ENCODE data around the gene SRRM4.
"Not testable (repeated sequence)": the region's sequence is repeated elsewhere in the genome, so short reads cannot be mapped to it uniquely, and the experiment has no call there.

The SRRM4 gene

DNA sequence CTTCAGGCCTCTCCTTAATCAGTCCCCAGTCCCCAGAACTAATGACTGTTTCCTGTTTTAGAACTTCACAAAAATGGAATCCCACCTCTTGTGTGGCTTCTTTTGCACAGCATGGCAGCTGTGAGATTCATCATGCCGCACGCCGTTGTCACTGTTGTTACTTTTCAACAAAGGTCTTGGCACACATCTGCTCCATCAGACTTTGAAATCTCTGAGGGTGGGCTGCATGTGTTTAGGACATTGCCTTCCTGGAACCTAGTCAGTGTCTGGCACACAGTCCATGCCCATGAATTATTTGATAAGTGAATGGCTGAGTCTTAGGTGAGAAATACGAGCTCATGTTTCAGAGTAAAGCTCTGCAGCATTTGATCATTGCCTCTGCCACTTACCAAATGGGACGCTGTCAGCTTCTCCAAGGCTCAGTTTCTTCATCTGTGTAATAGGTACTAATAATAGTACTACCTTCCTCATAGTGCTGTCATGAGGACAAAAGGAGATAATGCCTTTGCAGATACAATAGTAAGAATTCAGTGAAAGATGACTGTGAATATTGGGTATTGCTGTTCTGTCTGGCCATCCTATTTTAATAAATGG lies 90.4 kb downstream of the SRRM4 start:
- no peak for DNase-seq

GRCh38 chr12:119072440-119072839 lies 91.1 kb downstream of the SRRM4 start:
- no peak for DNase-seq

DNA sequence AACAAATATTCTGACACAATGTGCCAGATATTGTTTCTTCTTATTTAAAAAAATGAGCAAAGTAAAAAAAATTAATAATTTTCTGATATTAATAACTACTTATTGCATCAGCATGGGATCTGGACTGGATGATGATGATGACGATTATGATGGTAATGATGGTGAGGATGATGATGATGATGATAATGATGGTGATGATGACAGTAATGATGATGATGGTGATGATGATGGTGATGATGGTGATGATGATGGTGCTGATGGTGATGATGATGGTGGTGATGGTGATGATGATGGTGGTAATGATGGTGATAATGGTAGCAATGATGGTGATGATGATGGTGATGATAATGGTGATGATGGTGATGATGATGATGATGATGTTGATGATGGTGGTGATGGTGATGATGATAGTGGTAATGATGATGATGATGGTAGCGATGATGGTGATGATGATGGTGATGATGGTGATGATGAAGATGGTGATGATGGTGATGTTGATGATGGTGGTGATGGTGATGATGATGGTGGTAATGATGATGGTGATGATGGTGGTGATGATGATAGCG lies 94.0 kb downstream of the SRRM4 start:
- no peak for DNase-seq

GRCh38 chr12:119075918-119076317 lies 94.6 kb downstream of the SRRM4 start:
- DNase-seq, result no peak

- DNase-seq, result no peak
These were observed 98.2 kb downstream of the SRRM4 start for GRCh38 chr12:119079530-119079929.

- no peak for DNase-seq
These were observed 100.7 kb downstream of the SRRM4 start for GRCh38 chr12:119082016-119082415.

GRCh38 chr12:119082496-119082895 lies 101.2 kb downstream of the SRRM4 start:
- no peak for DNase-seq

DNA sequence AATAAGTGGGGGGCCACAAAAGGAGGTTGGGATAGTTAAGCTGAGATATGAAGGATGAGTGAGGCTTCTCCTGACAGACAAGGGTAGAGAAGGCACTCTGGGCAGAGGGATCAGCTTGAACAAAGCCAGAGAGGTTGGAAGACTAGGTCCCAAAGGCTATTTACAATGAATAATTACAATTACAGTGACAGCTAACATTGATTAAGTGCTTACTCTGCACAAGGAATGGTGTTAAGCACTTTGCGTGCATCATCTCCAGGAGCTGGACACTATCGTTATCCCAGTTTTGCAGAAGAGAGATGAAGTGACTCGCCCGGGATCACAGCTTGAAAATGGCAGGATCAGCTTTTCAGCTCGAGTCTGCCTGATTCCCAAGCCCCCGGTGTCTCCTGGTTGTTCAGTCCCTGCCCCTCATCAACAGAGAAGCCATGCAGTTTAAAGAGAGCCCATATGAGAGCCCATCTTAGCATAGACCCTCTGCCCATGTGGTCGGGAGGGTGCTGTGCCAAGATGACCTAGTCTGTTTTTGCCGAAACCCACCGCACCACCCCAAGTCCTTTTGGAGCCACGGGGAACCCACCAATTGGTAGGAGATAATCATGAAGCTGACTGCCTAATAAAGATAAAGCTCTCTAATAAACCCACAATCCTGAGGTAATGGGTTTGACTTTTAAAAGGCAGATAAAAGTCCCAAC lies 107.5 kb downstream of the SRRM4 start:
- DNase-seq, result no peak

DNA sequence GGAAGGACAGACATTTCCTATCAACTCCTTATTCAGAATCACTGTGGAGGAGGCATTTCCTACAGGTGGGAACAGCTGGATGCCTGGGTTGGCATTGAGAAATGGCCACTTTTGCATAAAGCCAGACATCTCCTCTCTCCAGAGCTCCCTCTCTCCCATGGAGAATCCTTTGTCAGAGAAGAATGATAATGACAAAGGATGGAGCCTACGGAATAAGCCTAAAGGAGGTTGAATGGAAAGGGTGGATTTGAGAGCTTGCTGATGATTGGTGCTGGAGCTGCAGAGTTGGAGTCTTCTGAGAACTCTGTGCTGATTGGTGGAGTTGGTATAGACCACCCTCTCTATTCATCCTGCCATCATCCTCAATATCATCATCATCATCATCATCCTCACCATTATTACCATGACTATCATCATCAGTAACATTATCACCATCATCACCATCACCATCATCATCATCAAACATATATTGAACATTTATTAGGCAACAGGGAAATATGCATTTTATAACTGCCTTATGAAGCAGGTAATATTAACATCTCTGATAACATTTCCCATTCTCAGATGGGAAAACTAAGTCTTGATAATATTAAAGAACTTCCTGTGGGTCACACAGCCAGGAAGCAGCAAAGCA lies 108.2 kb downstream of the SRRM4 start:
- DNase-seq, result no peak

GRCh38 chr12:119090276-119090675 lies 108.9 kb downstream of the SRRM4 start:
- DNase-seq, result no peak

DNA sequence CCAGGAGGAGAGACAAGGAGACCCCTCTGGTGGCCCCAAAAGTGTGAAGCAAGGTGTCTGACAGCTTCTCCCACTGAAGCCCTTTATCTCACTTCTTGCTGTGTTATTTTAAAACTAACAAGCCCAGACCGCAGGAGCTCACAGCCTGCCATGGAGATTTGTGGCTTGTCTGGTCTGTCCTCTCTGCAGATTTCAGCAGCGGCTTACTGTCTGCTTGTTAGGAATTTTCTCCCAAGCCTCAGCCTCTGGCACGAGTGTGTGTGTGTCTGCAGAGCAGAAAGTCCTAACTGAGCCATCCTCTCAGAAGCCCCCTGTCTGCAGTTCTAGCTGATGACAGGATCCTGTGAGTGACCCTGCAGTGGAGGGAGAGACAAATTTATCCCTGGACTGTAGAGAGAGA lies 109.5 kb downstream of the SRRM4 start:
- DNase-seq, result no peak

DNA sequence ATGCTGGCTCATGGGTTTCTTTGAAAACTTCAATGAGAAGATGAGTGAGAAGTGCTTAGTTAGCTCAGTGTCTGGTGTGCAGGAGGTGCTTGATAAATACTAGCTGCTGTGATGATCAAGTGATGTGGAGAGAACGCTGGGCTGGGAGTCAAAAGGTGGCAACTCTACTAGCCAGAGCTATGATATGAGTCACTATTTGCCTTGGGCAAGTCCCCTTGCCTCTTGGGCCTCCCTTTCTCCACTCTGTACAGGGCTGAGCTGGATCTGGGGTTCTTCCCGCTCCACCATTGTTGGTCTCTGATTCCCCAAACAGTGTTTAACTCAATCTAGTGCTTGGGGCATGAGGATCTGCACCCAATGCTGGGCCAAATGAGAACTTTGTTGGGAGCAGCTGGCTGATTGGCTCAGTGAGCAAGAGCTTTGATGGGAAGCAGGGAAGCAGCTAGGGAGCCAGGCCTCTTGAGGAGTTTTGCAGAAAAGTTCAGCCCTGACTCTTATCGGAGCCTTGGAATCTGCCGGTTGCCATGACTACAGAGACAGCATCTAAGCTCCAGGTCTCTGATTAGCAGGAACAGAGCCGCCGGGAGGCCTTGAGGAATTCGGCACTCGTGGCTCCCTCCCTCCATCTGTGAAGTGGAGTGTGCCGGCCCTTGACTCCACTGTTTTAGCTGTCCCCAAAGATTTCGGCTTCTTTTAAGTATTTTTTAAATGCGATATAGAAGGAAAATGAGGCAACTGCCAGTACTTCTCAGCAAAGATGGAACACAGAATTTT lies 115.3 kb downstream of the SRRM4 start:
- no peak for DNase-seq

GRCh38 chr12:119100933-119101332 lies 119.6 kb downstream of the SRRM4 start:
- no peak for DNase-seq

DNA sequence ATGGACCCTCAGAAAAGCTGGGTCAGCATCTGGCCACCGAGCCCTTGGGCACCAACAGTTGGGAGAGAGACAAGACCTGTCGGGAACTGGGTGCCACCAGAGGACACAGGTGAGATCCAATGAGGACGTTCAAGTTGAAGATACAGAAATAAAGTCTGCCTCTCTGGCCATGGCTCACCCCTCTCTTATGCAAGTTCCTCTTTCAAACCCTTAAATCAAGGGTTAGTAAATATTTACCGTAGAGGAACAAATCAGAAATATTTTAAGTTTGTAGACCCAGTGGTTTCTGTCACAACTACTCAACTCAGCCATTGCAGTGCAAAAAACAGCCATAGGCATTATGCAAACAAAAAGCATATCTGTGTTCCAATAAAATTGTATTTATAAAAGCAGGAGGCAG lies 120.9 kb downstream of the SRRM4 start:
- no peak for DNase-seq

GRCh38 chr12:119102714-119103113 lies 121.4 kb downstream of the SRRM4 start:
- DNase-seq, result no peak

GRCh38 chr12:119104969-119105368 lies 123.6 kb downstream of the SRRM4 start:
- not testable (repeated sequence) for DNase-seq

DNA sequence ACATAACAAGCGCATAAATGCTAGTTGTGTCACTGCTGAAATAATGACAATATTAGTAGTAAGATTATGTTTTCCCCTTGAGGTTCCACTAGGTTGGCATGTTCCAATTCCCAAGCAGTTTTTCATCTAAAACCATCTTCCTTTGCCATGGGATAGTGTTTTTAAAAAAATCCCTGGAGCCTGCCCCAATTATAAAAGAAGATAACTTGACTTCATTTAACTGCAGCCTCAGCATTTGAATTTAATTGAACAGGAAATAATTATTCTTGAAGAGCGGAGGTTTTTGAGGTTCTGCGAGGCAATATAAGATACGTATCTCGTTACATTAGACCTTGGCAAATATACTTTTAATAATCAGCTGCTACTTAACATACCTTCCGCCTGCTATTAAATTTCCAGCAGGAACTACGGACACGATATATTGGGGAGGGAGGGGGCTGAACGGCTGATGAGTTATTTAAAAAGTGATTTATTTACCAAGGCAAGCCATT lies 132.2 kb downstream of the SRRM4 start:
- DNase-seq, result no peak

- DNase-seq, result no peak
These were observed 133.0 kb downstream of the SRRM4 start for GRCh38 chr12:119114294-119114693.

DNA sequence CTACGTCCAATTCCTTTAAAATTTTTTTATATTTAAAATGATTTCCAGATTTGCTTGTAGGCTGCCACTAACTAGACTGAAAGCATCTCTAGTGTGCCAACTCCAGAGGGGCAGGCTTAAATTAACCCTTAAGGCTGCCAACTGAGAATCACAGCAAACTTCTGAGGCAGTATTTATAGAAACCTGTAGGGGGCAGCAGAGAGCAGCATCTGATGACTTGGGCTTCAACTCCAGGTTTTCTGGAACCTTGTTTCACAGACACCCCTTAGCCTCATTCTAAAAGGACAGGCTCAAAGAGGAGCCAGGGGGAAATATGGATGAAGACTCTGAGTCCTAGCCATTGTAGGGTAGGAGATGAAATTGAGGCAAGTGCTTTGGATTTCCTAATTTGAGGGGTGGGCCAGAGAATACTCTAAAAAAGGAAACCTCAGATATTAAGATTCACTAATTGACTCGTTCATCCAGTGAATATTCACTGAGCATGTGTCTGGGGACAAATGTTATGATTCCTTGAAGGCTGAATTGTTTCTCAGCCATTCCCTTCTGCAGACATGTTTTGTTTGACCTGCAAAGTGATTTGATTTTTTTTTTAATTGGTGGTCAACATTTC lies 134.1 kb downstream of the SRRM4 start:
- DNase-seq, result peak; percentile 69

DNA sequence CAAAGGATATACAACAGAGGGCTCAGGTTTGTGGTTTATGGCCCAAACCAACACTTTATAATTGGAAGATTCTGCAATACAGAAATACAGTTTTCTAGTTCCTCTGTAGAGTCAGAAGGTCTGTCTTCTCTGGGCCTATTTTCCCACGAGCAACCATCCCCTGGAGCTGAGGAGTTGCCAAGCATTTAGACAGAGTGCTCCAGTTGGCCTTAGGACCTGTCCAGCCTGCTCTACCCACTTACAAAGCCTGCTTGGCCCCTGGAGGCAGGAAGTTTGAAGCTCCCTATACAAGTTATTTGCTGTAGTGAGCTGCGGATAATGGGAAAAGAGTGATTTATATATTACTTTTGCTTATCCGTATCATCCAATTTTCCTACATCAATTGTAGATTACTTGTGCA lies 136.6 kb downstream of the SRRM4 start:
- no peak for DNase-seq

GRCh38 chr12:119118625-119119024 lies 137.3 kb downstream of the SRRM4 start:
- DNase-seq, result no peak

- DNase-seq, result no peak
These were observed 140.7 kb downstream of the SRRM4 start for GRCh38 chr12:119122047-119122446.

GRCh38 chr12:119122751-119123150 lies 141.4 kb downstream of the SRRM4 start:
- no peak for DNase-seq
